ENCODE results near the gene PTGES2. TPM values are rescaled to one million over a fixed set of nuclear protein-coding genes. Genes with fewer than 3 reads are reported as not detected.
A peak's percentile ranks its signal among the peaks of the same experiment; 100 is the strongest.

The PTGES2 gene
- total RNA-seq (100 to 1,000 TPM in 3 of 5 donors, 10 to 100 TPM in 2; 47.2 to 570 (median 125) TPM), polyA plus RNA-seq (10 to 100 TPM; 50.1 to 69.9 (median 58.3) TPM)
- long read RNA-seq, donor 1, partial matches to known transcripts: 0 of 3 reads
- long read RNA-seq, donor 1, other reads (novel, unspliced or antisense): 0 of 3 reads
- long read RNA-seq, donor 2, transcript PTGES2-202 (7 exons, 2,331 nt): major isoform, 10 of 10 reads
- long read RNA-seq, donor 2, partial matches to known transcripts: 0 of 10 reads
- long read RNA-seq, donor 2, other reads (novel, unspliced or antisense): 0 of 10 reads
- long read RNA-seq, donor 3, transcript PTGES2-202 (7 exons, 2,331 nt): major isoform, 11 of 11 reads
- long read RNA-seq, donor 3, partial matches to known transcripts: 0 of 11 reads
- long read RNA-seq, donor 3, other reads (novel, unspliced or antisense): 0 of 11 reads
- long read RNA-seq, donor 4: 0 reads
- long read RNA-seq, donor 5, transcript PTGES2-202 (7 exons, 2,331 nt): major isoform, 10 of 10 reads
- long read RNA-seq, donor 5, partial matches to known transcripts: 0 of 10 reads
- long read RNA-seq, donor 5, other reads (novel, unspliced or antisense): 0 of 10 reads
- long read RNA-seq, donor 6, transcript PTGES2-202 (7 exons, 2,331 nt): major isoform, 25 of 28 reads
- long read RNA-seq, donor 6, partial matches to known transcripts: 0 of 28 reads
- long read RNA-seq, donor 6, other reads (novel, unspliced or antisense): 0 of 28 reads
- long read RNA-seq, donor 7, transcript PTGES2-202 (7 exons, 2,331 nt): major isoform, 10 of 15 reads
- long read RNA-seq, donor 7, partial matches to known transcripts: 5 of 15 reads
- long read RNA-seq, donor 7, other reads (novel, unspliced or antisense): 0 of 15 reads
- long read RNA-seq, donor 8, transcript PTGES2-202 (7 exons, 2,331 nt): major isoform, 7 of 7 reads
- long read RNA-seq, donor 8, partial matches to known transcripts: 0 of 7 reads
- long read RNA-seq, donor 8, other reads (novel, unspliced or antisense): 0 of 7 reads
- long read RNA-seq, donor 9, transcript PTGES2-202 (7 exons, 2,331 nt): major isoform, 9 of 15 reads
- long read RNA-seq, donor 9, partial matches to known transcripts: 6 of 15 reads
- long read RNA-seq, donor 9, other reads (novel, unspliced or antisense): 0 of 15 reads
- long read RNA-seq, donor 10, transcript PTGES2-202 (7 exons, 2,331 nt): major isoform, 8 of 9 reads
- long read RNA-seq, donor 10, partial matches to known transcripts: 0 of 9 reads
- long read RNA-seq, donor 10, other reads (novel, unspliced or antisense): 0 of 9 reads

DNA sequence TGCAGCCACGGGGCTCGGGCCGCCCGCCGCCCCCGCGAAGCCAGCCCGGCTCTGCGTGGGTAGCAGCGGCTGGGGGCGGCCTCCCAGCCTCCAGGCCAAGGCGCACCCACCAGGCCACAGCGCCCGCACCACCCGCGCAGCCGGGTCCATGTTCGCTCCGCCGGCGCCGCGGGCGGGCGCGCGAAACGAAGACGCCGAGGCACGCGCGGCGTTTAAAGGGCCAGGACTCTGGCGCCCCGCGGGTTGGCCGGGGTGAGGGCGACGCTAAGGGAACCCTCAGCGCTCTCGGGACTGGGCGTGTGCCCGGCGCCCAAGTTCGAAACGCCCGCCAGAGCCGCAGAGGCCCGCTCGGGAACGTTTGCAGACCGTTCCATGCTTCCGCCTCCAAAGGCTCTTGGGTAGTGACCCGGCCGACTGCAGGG lies at the start of gene PTGES2:
TSS of gene PTGES2 (minus strand) at position 162 of the 422 bp plus-strand sequence. CDS start at position 150, 12 bp downstream.
- H3K9me3 ChIP-seq: no peaks in the 10 kb centered on the region
- peak within 1 kb of the TSS; percentile 96 to 99 (median 97) for H3K27ac ChIP-seq
- TF ChIP-seq EP300 (IDR thresholded peaks at IDR 0.05): no peak
- TF ChIP-seq POLR2AphosphoS5 (IDR thresholded peaks at IDR 0.05): peak in 1 of 3 donors; percentile 76
- peak; percentile 83 to 96 for DNase-seq
- peaks cover 18 to 28% (median 26%) of the 10 kb centered on the region in 4 donors for H3K36me3 ChIP-seq
- intact Hi-C loops (cut with DNase I; ENCODE audit: low total_unique reads): no loop called here
- H3K27me3 ChIP-seq: peaks cover 0 to 14% (median 0%) of the 10 kb centered on the region in 3 donors
- 0 to 1% (median 0%) methylated on average over 15 to 56 of the region's 56 CpGs; no CpG with 5 or more reads in 1 of the 5 donors for WGBS, 5 donors
- peak within 1 kb of the TSS; percentile 73 to 99 (median 93) for H3K4me3 ChIP-seq
- H3K4me1 ChIP-seq: peaks cover 33 to 40% (median 38%) of the 10 kb centered on the region in 4 donors

DNA sequence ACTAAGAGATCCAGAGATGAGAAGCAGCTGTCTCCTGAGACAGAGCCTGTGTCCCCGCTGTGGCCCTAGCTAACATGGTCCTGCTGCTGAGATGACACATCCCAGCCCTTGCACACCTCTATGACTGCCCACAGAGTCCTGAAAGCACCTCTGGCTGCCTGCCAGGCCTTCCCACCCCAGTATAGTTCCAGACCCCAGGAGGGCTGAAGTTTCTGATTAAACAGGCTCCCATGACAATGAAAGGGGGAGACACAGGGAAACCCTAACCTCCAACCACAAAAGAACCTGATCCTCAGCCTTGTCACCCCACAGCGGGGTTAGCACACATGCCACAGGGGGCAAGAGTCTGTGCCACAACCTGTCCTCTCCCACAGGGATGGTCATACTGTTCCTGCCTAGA lies 48.2 kb upstream of the PTGES2 start:
- peaks cover 47 to 99% (median 82%) of the 10 kb centered on the region in 4 donors for H3K36me3 ChIP-seq
- WGBS, 5 donors: 86 to 100% (median 93%) methylated on average over 1 to 2 of the region's 2 CpGs

DNA sequence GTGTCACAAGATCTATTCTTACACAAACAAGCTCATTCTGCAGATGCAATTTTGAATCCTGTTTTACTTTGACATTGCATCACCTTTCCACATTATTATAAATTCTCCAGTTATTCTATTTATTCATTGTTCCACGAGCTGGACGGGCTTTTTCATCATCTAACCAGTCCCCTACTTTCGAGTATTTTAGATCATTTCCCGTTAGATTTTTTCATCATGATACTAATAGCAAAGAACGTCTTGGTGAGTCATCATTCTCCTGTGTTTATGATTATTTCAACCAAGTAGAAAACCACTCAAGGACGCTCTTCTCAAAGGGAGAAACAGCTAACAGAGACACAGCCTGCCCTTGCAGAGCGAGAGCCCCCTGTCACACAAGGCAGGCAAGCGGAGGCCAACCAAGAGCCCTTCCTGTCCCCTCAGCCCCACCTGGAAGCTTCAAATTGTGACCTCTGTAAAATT lies 47.6 kb upstream of the PTGES2 start:
- intact Hi-C loops (cut with DNase I; ENCODE audit: low total_unique reads): no loop called here
- Histone ChIP-seq H3K36me3 (peaks cover 44 to 99% (median 81%) of the 10 kb centered on the region in 4 donors), H3K27ac (peak overlapping the region in 2 of 5 donors; percentile 8 to 43)

More for the DNA sequence above, 48.2 kb upstream of the PTGES2 start:
- Histone ChIP-seq H3K27ac (peak overlapping the region in 1 of 5 donors; percentile 43), H3K9me3 (no peaks in the 10 kb centered on the region), H3K4me1 (peaks cover 0 to 9% (median 0%) of the 10 kb centered on the region in 4 donors), H3K27me3 (no peaks in the 10 kb centered on the region), H3K4me3 (no peak overlapping the region)
- TF ChIP-seq EP300 (IDR thresholded peaks at IDR 0.05): no peak
- TF ChIP-seq, protein P1, sequence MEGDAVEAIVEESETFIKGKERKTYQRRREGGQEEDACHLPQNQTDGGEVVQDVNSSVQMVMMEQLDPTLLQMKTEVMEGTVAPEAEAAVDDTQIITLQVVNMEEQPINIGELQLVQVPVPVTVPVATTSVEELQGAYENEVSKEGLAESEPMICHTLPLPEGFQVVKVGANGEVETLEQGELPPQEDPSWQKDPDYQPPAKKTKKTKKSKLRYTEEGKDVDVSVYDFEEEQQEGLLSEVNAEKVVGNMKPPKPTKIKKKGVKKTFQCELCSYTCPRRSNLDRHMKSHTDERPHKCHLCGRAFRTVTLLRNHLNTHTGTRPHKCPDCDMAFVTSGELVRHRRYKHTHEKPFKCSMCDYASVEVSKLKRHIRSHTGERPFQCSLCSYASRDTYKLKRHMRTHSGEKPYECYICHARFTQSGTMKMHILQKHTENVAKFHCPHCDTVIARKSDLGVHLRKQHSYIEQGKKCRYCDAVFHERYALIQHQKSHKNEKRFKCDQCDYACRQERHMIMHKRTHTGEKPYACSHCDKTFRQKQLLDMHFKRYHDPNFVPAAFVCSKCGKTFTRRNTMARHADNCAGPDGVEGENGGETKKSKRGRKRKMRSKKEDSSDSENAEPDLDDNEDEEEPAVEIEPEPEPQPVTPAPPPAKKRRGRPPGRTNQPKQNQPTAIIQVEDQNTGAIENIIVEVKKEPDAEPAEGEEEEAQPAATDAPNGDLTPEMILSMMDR (IDR thresholded peaks at IDR 0.05): no peak
- no peak for TF ChIP-seq POLR2AphosphoS5 (IDR thresholded peaks at IDR 0.05)
- no peak for TF ChIP-seq POLR2A (IDR thresholded peaks at IDR 0.05)
- no peak for DNase-seq
- intact Hi-C loops (cut with DNase I; ENCODE audit: low total_unique reads): no loop called here

DNA sequence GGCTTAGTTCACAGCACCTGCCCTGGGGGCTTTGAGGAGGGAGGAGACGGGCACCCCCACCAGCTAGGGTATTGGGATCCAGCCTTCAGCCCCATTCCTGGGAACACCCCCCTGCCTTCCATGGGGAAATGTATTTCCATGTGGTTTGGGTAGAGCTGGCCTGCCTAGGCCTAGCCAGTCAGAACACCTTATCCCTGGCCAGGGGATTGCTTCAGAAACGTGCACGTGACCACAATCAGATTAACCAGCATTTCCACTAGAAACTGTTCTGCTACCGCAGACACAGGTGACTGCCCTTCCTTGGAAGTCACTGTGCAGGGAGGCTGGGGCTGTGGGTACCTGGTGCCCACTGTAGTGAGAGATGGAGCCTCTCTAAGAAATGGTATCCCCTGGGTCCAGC lies 46.5 kb upstream of the PTGES2 start:
- Histone ChIP-seq H3K4me3 (no peak overlapping the region), H3K27ac (no peak overlapping the region), H3K27me3 (no peaks in the 10 kb centered on the region), H3K36me3 (peaks cover 44 to 99% (median 81%) of the 10 kb centered on the region in 4 donors), H3K4me1 (peaks cover 0 to 9% (median 0%) of the 10 kb centered on the region in 4 donors), H3K9me3 (no peaks in the 10 kb centered on the region)
- 73 to 100% (median 91%) methylated on average over 4 of the region's 4 CpGs for WGBS, 5 donors
- TF ChIP-seq, protein P1 (IDR thresholded peaks at IDR 0.05): no peak
- TF ChIP-seq EP300 (IDR thresholded peaks at IDR 0.05): no peak
- TF ChIP-seq POLR2A (IDR thresholded peaks at IDR 0.05): no peak
- TF ChIP-seq POLR2AphosphoS5 (IDR thresholded peaks at IDR 0.05): no peak
- DNase-seq: no peak
- intact Hi-C loops (cut with DNase I; ENCODE audit: low total_unique reads): no loop called here

More for the DNA sequence above, 47.6 kb upstream of the PTGES2 start:
- no peak for DNase-seq
- no peaks in the 10 kb centered on the region for H3K9me3 ChIP-seq
- H3K4me3 ChIP-seq: no peak overlapping the region
- no peaks in the 10 kb centered on the region for H3K27me3 ChIP-seq
- peaks cover 0 to 9% (median 0%) of the 10 kb centered on the region in 4 donors for H3K4me1 ChIP-seq
- TF ChIP-seq POLR2A (IDR thresholded peaks at IDR 0.05) (no peak), POLR2AphosphoS5 (IDR thresholded peaks at IDR 0.05) (no peak), EP300 (IDR thresholded peaks at IDR 0.05) (no peak)
- TF ChIP-seq, protein P1 (IDR thresholded peaks at IDR 0.05): no peak
- WGBS, 5 donors: 66 to 84% (median 81%) methylated on average over 8 of the region's 8 CpGs
